NCI-H128 (cell line): Measurements from ENCODE around the gene CACNA1C.

ENCODE experiments used
- DNase-seq: peaks from one replicate; lab custom pipeline; 2025; ENCODE audit not compliant: unreplicated experiment; lab: John Stamatoyannopoulos, UW

Gene CACNA1C

DNA sequence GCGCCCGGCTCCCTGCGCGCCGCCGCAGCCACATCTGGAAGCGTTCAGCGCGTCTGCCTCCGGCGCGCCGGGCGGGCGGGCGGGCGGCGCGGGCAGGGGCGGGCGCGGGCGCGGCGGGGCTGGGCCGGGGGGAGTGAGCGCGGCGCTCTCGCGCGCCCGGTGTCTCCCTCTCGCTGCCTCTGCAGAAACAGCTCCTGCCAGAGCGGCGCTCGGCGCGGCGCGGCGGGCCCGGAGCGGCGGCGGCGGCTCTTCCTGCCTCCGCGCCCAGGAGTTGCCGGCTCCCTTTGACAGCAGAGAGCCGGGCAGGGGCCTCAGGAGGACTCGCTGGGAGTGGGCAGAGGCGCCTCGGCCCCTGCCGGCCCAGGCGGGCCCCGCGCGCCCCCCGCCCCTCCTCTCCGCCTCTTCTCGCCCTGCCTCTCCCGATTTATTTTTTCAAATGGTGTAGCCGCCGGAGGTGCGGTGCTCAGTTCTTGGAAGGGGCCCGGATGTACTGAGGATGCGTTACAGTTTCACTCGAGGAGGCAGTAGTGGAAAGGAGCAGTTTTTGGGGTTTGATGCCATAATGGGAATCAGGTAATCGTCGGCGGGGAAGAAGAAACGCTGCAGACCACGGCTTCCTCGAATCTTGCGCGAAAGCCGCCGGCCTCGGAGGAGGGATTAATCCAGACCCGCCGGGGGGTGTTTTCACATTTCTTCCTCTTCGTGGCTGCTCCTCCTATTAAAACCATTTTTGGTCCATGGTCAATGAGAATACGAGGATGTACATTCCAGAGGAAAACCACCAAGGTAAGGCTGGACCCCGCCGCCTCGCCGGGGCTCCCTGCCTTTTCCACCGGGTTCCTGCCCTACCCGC lies at the start of gene CACNA1C:
Gene CACNA1C, plus strand, starts transcription at position 162 of the 853 bp plus-strand sequence. Its CDS starts 576 bp downstream, at position 738.
- peak; percentile 20 for DNase-seq

DNA sequence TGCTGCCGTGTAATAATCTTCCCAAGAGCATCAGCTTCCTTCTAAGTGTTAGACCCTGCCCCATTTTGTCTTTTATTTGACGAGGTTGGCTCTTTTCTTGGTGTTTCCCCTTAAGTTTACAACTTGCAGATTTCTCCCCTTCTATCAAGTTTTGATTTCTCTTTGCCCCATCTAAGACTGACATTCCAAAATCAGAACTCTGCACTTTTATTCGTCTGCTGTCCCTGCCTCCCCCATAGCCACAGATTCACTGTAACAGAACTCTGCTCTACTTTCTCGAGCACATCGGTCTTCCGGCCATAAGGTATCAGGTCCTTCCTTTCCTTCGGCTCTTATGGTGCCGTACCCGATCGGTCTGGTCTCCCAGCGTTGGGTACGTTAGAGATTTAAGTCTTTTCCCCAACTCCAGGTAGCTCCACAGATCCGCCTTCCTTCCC lies 49.1 kb upstream of the CACNA1C start:
- DNase-seq = no peak

- DNase-seq = peak; percentile 95
These were observed 48.5 kb upstream of the CACNA1C start, which contains the start of gene DCP1B for GRCh38 chr12:2004113-2004929. DCP1B (minus strand) TSS chr12:2004457; CDS start chr12:2004431, 26 bp downstream.

- no peak for DNase-seq
These were observed 44.1 kb upstream of the CACNA1C start for GRCh38 chr12:2008677-2009076.

- no peak for DNase-seq
These were observed 43.2 kb upstream of the CACNA1C start for GRCh38 chr12:2009623-2010022.

DNA sequence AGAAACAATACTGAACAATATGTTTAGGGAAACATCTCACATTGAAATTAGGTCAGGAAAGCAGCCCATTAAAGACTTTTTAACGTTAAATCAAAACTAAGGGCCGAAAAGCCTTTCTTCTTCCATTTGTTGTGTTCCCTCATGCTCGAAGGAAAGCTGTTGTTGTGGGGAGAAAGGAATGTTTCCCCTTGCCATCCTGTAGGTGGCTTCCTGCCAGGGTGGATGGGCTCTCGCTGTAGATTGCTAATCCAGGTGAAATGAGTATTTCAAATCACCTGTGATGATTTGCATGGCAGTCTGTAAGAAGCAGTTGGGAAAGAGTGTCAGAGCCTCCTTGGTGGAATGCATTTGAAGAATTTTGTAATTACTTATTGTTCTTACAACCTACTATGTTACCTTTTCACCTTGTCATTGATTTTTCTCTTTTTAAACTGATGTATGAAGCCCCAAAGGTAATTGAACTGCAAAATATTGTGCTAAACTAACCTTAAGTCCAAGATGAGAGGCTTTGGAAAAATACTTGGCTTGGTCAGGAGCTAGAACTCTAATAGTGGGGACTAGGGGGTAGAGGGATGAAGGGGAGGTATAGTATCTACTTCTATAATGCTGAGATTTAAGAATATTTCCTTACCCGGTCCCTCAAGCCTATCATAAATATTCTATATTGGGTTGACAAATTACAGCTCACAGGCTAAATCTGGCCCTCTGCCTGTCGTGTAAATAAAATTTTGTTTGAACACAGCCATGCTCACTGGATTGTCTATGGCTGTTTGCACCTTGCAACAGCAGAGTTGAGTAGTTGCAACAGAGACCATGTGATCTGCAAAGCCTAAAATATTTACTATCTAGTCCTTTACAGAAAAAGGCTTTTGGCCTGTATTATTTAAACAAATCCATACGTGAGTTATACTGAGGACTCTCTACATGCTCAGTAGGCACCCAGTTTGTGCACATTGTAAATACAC lies 40.9 kb upstream of the CACNA1C start:
- no peak for DNase-seq

DNA sequence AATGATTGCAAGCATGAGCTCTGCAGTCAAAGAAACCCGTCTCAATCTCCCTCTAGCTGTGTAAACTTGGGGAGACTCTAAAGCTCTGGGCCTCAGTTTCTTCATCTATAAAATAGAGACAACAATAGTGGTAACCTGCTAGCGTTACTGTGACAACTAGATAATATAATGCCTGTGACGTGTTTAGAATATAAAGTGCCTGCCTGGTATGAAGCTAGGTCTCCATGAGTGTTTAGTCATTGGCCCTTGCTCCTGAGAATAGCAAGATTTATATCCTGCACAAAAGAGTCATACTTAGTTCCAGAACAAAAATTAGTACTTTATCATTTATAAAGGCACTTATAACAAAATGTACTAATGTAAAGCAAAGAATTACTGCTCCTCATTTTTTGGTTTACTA lies 39.7 kb upstream of the CACNA1C start:
- no peak for DNase-seq

GRCh38 chr12:2013527-2014223 lies 39.1 kb upstream of the CACNA1C start:
- DNase-seq = no peak

DNA sequence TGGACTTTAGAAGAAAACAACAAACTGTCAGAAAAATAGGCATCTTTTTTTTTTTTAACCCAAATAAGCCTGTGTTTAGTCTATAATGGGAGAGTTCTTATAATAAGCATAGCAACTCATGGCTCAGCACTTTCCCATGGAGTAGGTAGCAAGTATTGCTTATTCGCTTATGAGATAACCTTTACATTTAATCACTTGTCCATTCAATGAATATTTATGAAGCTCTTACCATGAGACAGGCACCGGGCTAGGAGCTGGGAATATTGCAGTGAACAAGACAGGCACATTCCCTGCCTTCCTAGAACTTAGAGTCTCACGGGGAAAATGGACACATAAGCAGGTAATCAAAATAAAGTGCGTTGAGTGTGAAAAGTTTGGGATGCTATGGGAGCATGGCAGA lies 38.6 kb upstream of the CACNA1C start:
- DNase-seq = no peak

DNA sequence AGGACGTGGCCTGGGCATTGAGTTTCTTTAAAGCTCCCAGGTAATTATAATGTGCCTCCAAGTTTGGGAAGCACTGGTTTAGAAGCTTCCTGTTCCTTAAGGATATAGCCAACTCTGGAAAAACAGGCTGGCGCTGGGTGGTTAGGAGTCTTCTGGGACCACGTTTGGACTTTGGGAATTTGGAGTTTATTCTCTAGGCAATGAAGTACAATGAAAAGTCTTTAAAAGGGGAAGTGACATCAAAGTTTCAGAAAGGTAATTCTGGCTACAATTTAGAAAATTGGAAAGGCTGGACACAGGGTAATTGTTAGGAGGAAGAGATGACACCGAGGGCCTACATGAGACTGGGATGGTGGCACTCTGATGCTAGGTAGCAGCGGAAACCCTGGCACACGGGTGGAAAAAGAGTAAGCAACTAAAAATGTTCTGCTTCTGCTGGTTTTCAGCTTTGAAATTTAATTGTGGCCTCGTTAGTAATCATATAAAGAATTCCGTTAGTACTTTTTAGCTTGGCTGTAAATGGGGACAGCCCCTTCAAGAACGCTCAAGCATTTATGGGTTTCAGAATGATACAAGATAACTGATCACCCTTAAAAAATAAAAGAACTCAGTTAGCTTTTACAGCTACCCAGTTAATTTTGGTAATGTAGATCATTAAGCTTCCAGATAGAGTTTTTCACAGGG lies 35.8 kb upstream of the CACNA1C start:
- no peak for DNase-seq

- peak; percentile 48 for DNase-seq
These were observed 35.0 kb upstream of the CACNA1C start for GRCh38 chr12:2017546-2018337.

- DNase-seq = no peak
These were observed 34.4 kb upstream of the CACNA1C start for GRCh38 chr12:2018391-2018790.

- DNase-seq = no peak
These were observed 33.7 kb upstream of the CACNA1C start for GRCh38 chr12:2019126-2019525.

DNA sequence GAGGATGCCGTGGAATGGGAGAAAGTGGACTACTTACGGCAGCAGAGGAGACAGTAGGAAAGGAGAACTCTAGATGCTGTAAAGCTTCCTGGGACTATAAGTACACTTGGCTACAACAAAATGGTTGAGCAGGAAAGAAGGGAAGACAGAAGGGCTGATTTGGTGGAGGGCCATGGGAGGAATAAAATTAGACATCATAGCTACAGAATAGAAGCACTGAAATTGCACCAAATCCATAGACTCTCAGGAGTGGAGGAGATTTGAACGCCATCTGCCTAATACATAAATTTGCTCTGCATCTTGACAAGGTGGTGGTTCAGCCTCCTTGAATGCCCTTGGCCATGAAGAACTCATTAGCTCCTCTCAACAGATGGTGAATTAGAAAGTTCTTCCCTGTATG lies 32.3 kb upstream of the CACNA1C start:
- DNase-seq = no peak

GRCh38 chr12:2023365-2023764 lies 29.4 kb upstream of the CACNA1C start:
- DNase-seq = no peak

DNA sequence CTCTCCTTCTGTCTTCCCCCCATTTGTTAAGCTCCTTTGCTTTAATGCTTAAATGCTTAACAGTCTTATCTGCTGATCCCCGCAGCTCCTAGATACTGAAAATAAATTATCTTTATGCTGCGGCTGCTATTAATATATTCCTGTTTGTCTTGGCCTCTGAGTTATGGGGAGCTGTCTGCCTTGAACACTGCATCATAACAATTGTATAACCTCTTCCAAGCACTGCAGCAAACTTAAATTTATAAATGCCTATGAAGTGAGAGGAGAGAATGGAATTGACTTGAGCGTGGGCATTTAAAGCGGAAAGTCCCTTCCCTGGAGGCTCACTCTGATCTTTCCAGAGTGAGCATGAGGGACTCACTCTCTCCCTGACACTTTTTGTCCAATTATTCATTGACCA lies 25.4 kb upstream of the CACNA1C start:
- DNase-seq = no peak

DNA sequence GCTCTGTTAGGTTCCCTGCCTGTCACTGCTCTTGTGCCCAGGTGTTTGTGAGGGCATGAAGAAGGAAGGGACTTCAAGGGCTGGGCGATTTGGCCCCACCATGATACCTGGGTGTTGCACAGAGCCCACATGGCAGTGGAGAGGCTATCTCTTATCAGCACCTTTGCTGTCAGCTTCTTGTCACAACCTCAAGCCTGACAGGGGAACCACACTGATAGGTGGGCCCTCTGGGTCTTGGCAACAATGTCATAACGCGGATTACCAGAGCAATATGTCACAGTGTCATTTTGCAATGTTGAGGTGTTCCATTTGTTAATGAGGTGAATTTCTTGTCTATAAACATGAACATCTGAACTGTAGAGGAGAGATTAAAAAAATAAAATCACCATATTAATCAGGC lies 22.9 kb upstream of the CACNA1C start:
- DNase-seq = no peak

GRCh38 chr12:2032506-2032905 lies 20.3 kb upstream of the CACNA1C start:
- no peak for DNase-seq
